Naive thymus-derived CD4-positive, alpha-beta T cell (primary cell): ENCODE data around the gene SQSTM1. TPM values are rescaled to one million over a fixed set of nuclear protein-coding genes. Genes with fewer than 3 reads are reported as not detected.

Source experiments
- ATAC-seq: fragments of 150-1000 bp; cut with Tn5 transposase; 2 replicates; pipeline ENCODE4 v1.10.0; 2021; ENCODE audit warnings: mild to moderate bottlenecking, moderate library complexity
- CTCF ChIA-PET: fragments of 350-600 bp; sonication (Branson Sonifier 250); formaldehyde crosslinking; loops from one replicate; lab custom pipeline; 2021; ENCODE audit warnings: antibody characterized with exemption; lab: Charles Lee
- POLR2A ChIA-PET: fragments of 350-600 bp; sonication (Branson Sonifier 250); formaldehyde crosslinking; loops from one replicate; lab custom pipeline; 2021; ENCODE audit warnings: antibody characterized with exemption, inconsistent platforms; lab: Charles Lee
- DNase-seq, 9 donors: peaks; one replicate each; pipeline versions ENCODE4 v3.0.0 to v3.0.0-alpha.2; 2020 to 2022; ENCODE audit warnings: mixed read lengths in 1 of 9
- H3K27ac ChIP-seq: one replicate; pipeline ENCODE4 v1.7.0; 2013; ENCODE audit warnings: mild to moderate bottlenecking, low read depth, low read length, moderate library complexity
- H3K27me3 ChIP-seq, 2 donors: one replicate each; pipeline ENCODE4 v1.7.0; 2013; ENCODE audit warnings: low read length in 2 of 2, mild to moderate bottlenecking in 2 of 2, moderate library complexity in 2 of 2; ENCODE audit not compliant: control insufficient read depth in 2 of 2, insufficient read depth in 2 of 2
- H3K36me3 ChIP-seq, 3 experiments: 1 replicate in 2 of 3; 2 replicates in 1 of 3; pipeline ENCODE4 v1.7.0; 2013; ENCODE audit warnings: low read length in 3 of 3, mild to moderate bottlenecking in 3 of 3, moderate library complexity in 1 of 3; ENCODE audit not compliant: insufficient read depth in 3 of 3, control insufficient read depth in 2 of 3
- H3K4me1 ChIP-seq, 2 donors: one replicate each; pipeline ENCODE4 v1.7.0; 2013; ENCODE audit warnings: low read length in 2 of 2, mild to moderate bottlenecking in 2 of 2, moderate library complexity in 1 of 2; ENCODE audit not compliant: control insufficient read depth in 2 of 2, insufficient read depth in 2 of 2
- H3K4me3 ChIP-seq: 2 replicates; pipeline ENCODE4 v1.7.0; 2013; ENCODE audit warnings: mild to moderate bottlenecking, low read length
- H3K9me3 ChIP-seq, 3 experiments: 1 replicate in 2 of 3; 2 replicates in 1 of 3; pipeline ENCODE4 v1.7.0; 2013; ENCODE audit warnings: low read length in 3 of 3; ENCODE audit not compliant: control insufficient read depth in 2 of 3
- H3K27ac Mint-ChIP-seq, 9 donors: one replicate each; pipeline ENCODE4 v1.8.0; 2020 to 2022; ENCODE audit warnings: mixed read lengths in 9 of 9, mild to moderate bottlenecking in 8 of 9, moderate library complexity in 5 of 9, inconsistent platforms in 2 of 9
- H3K27me3 Mint-ChIP-seq, 5 donors: one replicate each; pipeline ENCODE4 v1.8.0; 2021 to 2022; ENCODE audit warnings: mixed read lengths in 5 of 5, mild to moderate bottlenecking in 1 of 5
- H3K36me3 Mint-ChIP-seq, 5 donors: one replicate each; pipeline ENCODE4 v1.8.0; 2020 to 2022; ENCODE audit warnings: mixed read lengths in 5 of 5, mild to moderate bottlenecking in 3 of 5, inconsistent platforms in 1 of 5
- H3K4me1 Mint-ChIP-seq, 7 donors: one replicate each; pipeline ENCODE4 v1.8.0; 2020 to 2022; ENCODE audit warnings: mixed read lengths in 7 of 7, mild to moderate bottlenecking in 3 of 7, inconsistent platforms in 1 of 7
- H3K4me3 Mint-ChIP-seq, 10 donors: one replicate each; pipeline ENCODE4 v1.8.0; 2020 to 2022; ENCODE audit warnings: mild to moderate bottlenecking in 10 of 10, mixed read lengths in 10 of 10, moderate library complexity in 6 of 10, inconsistent platforms in 2 of 10
- H3K9me3 Mint-ChIP-seq, 11 donors: one replicate each; pipeline ENCODE4 v1.8.0; 2020 to 2022; ENCODE audit warnings: mixed read lengths in 11 of 11, mild to moderate bottlenecking in 4 of 11, inconsistent platforms in 1 of 11, moderate library complexity in 1 of 11
- intact Hi-C, 2 donors: fragments of 100-400 bp; cut with micrococcal nuclease; formaldehyde crosslinking; loops; one replicate each; pipeline ENCODE4 v1.15.1; 2023
- polyA plus RNA-seq, 2 donors: library from polyadenylated mRNA; unstranded; fragments of 300-500 nt; fragmentation: Illumina TruSeq; gene quantifications; one replicate each; pipeline ENCODE4 v1.2.3, GENCODE V29; 2021
- total RNA-seq, 6 experiments: library from RNA in 5 of 6; stranded (reverse) in 5 of 6; gene quantifications; 1 replicate in 5 of 6; 2 replicates in 1 of 6; pipeline ENCODE4 v1.2.3 and lab custom pipeline; 2021 to 2026

SQSTM1 gene
- total and polyA plus RNA-seq, 7 experiments from 2014 or later, result 129 to 309 (median 222) TPM

- H3K27ac ChIP-seq, result peak overlapping the region; percentile 37
- H3K4me3 Mint-ChIP-seq, result no peak overlapping the region
- peaks cover 13 to 32% (median 21%) of the 10 kb centered on the region in 7 donors for H3K4me1 Mint-ChIP-seq
- peaks cover 0 to 2% (median 0%) of the 10 kb centered on the region in 11 donors for H3K9me3 Mint-ChIP-seq
- ChIA-PET POLR2A (interaction anchor here (0.9 to 3.8 kb wide), 3 partner anchors 8 to 34 kb away, joined by 3 to 17 read pairs (median 6); partner anchors contain the start of gene SQSTM1), CTCF (no interaction called here)
- no peak overlapping the region for H3K4me3 ChIP-seq
- intact Hi-C loops, result loop anchor here in 1 of 2 donors (10.0 kb wide), 1 partner anchor 274 kb away; the partner anchor contains the start of gene RUFY1
- no peak for DNase-seq
- H3K9me3 ChIP-seq, result no peaks in the 10 kb centered on the region
- no peak for ATAC-seq
- H3K27me3 Mint-ChIP-seq, result no peaks in the 10 kb centered on the region
- peak overlapping the region in 8 of 9 donors; percentile 20 to 83 (median 71) for H3K27ac Mint-ChIP-seq
- peaks cover 15 to 62% (median 33%) of the 10 kb centered on the region in 5 donors for H3K36me3 Mint-ChIP-seq
- peaks cover 30 to 93% (median 32%) of the 10 kb centered on the region in 3 experiments for H3K36me3 ChIP-seq
- H3K4me1 ChIP-seq, result no peaks in the 10 kb centered on the region
- H3K27me3 ChIP-seq, result no peaks in the 10 kb centered on the region
These were observed 8.2 kb downstream of the SQSTM1 start for GRCh38 chr5:179828756-179829421.

- Mint-ChIP-seq H3K9me3 (peaks cover 0 to 2% (median 0%) of the 10 kb centered on the region in 11 donors), H3K4me1 (peaks cover 8 to 22% (median 17%) of the 10 kb centered on the region in 7 donors), H3K27ac (peak overlapping the region in 6 of 9 donors; percentile 10 to 76 (median 66)), H3K27me3 (no peaks in the 10 kb centered on the region), H3K4me3 (no peak overlapping the region), H3K36me3 (peaks cover 12 to 60% (median 29%) of the 10 kb centered on the region in 5 donors)
- Histone ChIP-seq H3K27me3 (no peaks in the 10 kb centered on the region), H3K4me1 (no peaks in the 10 kb centered on the region), H3K4me3 (no peak overlapping the region), H3K36me3 (peaks cover 30 to 84% (median 32%) of the 10 kb centered on the region in 3 experiments), H3K27ac (no peak overlapping the region), H3K9me3 (no peaks in the 10 kb centered on the region)
- POLR2A ChIA-PET, result interaction anchor here (0.6 to 3.8 kb wide), 3 partner anchors 8 to 680 kb away, joined by 3 to 17 read pairs (median 4); partner anchors contain the start of gene SQSTM1
- CTCF ChIA-PET, result interaction anchor here (0.9 kb wide), 1 partner anchor 28 kb away, joined by 4 read pairs; no protein-coding TSS in a partner anchor
- DNase-seq (no peak), ATAC-seq (no peak)
- intact Hi-C loops, result loop anchor here in 1 of 2 donors (10.0 kb wide), 1 partner anchor 275 kb away; the partner anchor contains the start of gene RUFY1
These were observed 9.2 kb downstream of the SQSTM1 start for GRCh38 chr5:179829732-179830435.

DNA sequence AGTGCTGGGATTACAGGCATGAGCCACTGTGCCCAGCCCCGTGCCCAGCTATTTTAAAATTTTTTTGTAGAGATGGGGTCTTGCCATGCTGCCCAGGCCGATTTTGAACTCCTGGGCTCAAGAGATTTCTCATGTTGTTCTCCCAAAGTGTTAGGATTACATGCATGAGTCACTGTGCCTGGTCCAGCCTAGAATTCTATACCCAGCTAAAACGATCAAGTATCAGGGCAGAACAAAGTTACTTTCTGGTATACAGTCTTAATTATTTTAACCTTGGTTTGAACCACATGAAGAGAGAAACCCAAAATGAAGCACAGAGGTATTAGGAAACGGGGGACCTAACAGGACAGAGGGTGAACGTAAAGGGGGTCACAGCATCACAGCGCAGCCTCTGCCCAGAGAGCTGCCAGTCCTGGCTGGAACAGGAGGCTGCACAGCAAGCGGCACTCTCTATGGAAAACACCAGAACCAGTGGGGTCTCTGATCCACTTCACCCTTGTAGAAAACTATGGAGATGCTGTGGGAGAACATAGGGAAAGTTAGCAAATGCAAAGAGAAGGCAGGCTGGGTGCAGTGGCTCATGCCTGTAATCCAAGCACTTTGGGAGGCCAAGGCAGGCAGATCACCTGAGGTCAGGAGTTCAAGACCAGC, 10.2 kb downstream of the SQSTM1 start:
- intact Hi-C loops, result no loop called here
- Histone ChIP-seq H3K4me1 (peaks cover 0 to 1% of the 10 kb centered on the region in 2 donors), H3K9me3 (no peaks in the 10 kb centered on the region), H3K4me3 (no peak overlapping the region), H3K27me3 (no peaks in the 10 kb centered on the region), H3K36me3 (peaks cover 24 to 76% (median 25%) of the 10 kb centered on the region in 3 experiments), H3K27ac (no peak overlapping the region)
- H3K4me3 Mint-ChIP-seq, result no peak overlapping the region
- H3K27ac Mint-ChIP-seq, result peak overlapping the region in 5 of 9 donors; percentile 36 to 88 (median 72)
- no peak for ATAC-seq
- peaks cover 0 to 2% (median 0%) of the 10 kb centered on the region in 11 donors for H3K9me3 Mint-ChIP-seq
- no peaks in the 10 kb centered on the region for H3K27me3 Mint-ChIP-seq
- DNase-seq, result peak in 1 of 9 donors; percentile 4
- CTCF ChIA-PET, result interaction anchor here (0.7 kb wide), 1 partner anchor 208 kb away, joined by 4 read pairs; the partner anchor contains the start of gene HNRNPH1
- H3K36me3 Mint-ChIP-seq, result peaks cover 12 to 67% (median 31%) of the 10 kb centered on the region in 5 donors
- peaks cover 3 to 23% (median 17%) of the 10 kb centered on the region in 7 donors for H3K4me1 Mint-ChIP-seq
- POLR2A ChIA-PET, result interaction anchor here (1.0 to 3.8 kb wide), 2 partner anchors 9 to 11 kb away, joined by 3 to 17 read pairs; partner anchors contain the start of gene SQSTM1

DNA sequence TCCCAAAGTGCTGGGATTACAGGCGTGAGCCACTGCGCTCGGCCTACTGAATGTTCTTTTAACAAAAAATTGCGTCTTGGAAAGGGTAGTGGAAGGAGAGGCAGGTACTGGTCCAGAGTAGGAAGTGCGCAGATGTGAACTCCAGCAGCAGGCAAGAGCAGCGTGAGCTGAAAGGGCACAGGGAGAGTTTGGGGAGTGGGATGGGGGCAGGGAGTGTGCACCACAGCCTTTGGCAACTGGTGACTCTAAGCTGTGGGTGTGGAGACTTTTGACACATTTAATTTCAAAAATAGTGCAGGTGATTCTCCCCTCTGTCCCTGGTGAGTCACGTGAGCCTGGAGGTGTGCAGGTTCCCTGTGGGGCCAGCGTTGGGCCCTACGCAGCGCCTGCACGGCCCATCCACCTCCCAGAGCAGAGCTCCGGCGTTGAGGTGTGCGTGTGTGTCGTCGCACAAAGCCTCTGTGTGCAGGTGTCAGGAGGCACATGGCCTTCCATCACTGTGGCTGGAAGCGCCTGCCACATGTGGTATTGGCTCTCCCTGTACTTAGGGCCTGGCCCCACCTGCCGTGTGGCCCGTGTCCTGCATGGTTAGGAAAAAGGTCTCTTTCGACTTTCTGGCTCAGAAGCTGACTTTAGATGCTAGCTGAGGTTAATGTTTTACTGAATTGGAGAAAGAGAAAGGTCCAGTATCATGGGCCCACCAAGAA, 11.5 kb downstream of the SQSTM1 start:
- Mint-ChIP-seq H3K9me3 (peaks cover 0 to 2% (median 0%) of the 10 kb centered on the region in 11 donors), H3K4me3 (peak overlapping the region in 1 of 10 donors; percentile 20), H3K27me3 (no peaks in the 10 kb centered on the region), H3K27ac (peak overlapping the region in 3 of 9 donors; percentile 23 to 53 (median 51)), H3K36me3 (peaks cover 17 to 70% (median 40%) of the 10 kb centered on the region in 5 donors), H3K4me1 (peaks cover 10 to 31% (median 27%) of the 10 kb centered on the region in 7 donors)
- Histone ChIP-seq H3K9me3 (no peaks in the 10 kb centered on the region), H3K27me3 (no peaks in the 10 kb centered on the region), H3K4me1 (peaks cover 8 to 13% of the 10 kb centered on the region in 2 donors), H3K36me3 (peaks cover 24 to 76% (median 25%) of the 10 kb centered on the region in 3 experiments), H3K27ac (no peak overlapping the region), H3K4me3 (no peak overlapping the region)
- ChIA-PET CTCF (interaction anchor here (0.6 kb wide), 1 partner anchor 18 kb away, joined by 4 read pairs; no protein-coding TSS in a partner anchor), POLR2A (interaction anchor here (1.0 to 3.8 kb wide), 4 partner anchors 9 to 129 kb away, joined by 3 to 17 read pairs (median 4); partner anchors contain the start of gene SQSTM1)
- intact Hi-C loops, result no loop called here
- DNase-seq, result no peak
- ATAC-seq, result no peak

- H3K27me3 ChIP-seq, result no peaks in the 10 kb centered on the region
- H3K27ac Mint-ChIP-seq, result peak overlapping the region in 3 of 9 donors; percentile 10 to 85 (median 29)
- no peaks in the 10 kb centered on the region for H3K27me3 Mint-ChIP-seq
- ATAC-seq (no peak), DNase-seq (no peak)
- H3K4me3 ChIP-seq, result no peak overlapping the region
- peaks cover 0 to 2% (median 0%) of the 10 kb centered on the region in 11 donors for H3K9me3 Mint-ChIP-seq
- ChIA-PET POLR2A (interaction anchor here (0.8 to 1.4 kb wide), 6 partner anchors 10 to 130 kb away, joined by 3 to 7 read pairs (median 4); no protein-coding TSS in a partner anchor), CTCF (interaction anchor here (0.6 kb wide), 1 partner anchor 19 kb away, joined by 4 read pairs; no protein-coding TSS in a partner anchor)
- no peaks in the 10 kb centered on the region for H3K9me3 ChIP-seq
- no peak overlapping the region for H3K27ac ChIP-seq
- H3K36me3 Mint-ChIP-seq, result peaks cover 17 to 67% (median 40%) of the 10 kb centered on the region in 5 donors
- H3K36me3 ChIP-seq, result peaks cover 24 to 79% (median 25%) of the 10 kb centered on the region in 3 experiments
- H3K4me1 Mint-ChIP-seq, result peaks cover 12 to 29% (median 21%) of the 10 kb centered on the region in 7 donors
- intact Hi-C loops, result no loop called here
- no peak overlapping the region for H3K4me3 Mint-ChIP-seq
- peaks cover 8 to 19% of the 10 kb centered on the region in 2 donors for H3K4me1 ChIP-seq
These were observed 12.5 kb downstream of the SQSTM1 start for GRCh38 chr5:179833056-179833708.
